ENCODE data around the gene YEATS2.
"Not testable (repeated sequence)": the region's sequence is repeated elsewhere in the genome, so short reads cannot be mapped to it uniquely, and the experiment has no call there.

DNA sequence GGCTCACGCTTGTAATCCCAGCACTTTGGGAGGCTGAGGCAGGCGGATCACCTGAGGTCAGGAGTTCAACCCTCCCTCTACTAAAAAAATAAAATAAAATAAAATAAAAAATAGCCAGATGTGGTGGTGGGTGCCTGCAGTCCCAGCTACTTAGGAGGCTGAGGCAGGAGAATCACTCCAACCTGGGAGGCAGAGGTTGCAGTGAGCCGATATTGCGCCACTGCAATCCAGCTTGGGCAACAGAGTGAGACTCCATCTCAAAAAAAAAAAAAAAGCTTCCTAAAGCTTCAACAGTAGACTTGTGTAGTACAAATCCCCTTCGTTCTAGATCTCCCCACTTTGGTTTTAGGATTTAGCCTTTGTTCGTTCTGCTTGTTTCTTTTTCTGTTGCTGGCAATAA lies 6.3 kb downstream of the YEATS2 start:
- TF ChIP-seq, protein P1, sequence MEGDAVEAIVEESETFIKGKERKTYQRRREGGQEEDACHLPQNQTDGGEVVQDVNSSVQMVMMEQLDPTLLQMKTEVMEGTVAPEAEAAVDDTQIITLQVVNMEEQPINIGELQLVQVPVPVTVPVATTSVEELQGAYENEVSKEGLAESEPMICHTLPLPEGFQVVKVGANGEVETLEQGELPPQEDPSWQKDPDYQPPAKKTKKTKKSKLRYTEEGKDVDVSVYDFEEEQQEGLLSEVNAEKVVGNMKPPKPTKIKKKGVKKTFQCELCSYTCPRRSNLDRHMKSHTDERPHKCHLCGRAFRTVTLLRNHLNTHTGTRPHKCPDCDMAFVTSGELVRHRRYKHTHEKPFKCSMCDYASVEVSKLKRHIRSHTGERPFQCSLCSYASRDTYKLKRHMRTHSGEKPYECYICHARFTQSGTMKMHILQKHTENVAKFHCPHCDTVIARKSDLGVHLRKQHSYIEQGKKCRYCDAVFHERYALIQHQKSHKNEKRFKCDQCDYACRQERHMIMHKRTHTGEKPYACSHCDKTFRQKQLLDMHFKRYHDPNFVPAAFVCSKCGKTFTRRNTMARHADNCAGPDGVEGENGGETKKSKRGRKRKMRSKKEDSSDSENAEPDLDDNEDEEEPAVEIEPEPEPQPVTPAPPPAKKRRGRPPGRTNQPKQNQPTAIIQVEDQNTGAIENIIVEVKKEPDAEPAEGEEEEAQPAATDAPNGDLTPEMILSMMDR (IDR thresholded peaks at IDR 0.05), result not testable (repeated sequence)
- TF ChIP-seq ZFX (IDR thresholded peaks at IDR 0.05; ENCODE audit: borderline replicate concordance), result not testable (repeated sequence)

All from 22Rv1 (cell line).